Measurements from ENCODE around the gene CT45A5. TPM values are rescaled to one million over a fixed set of nuclear protein-coding genes. Genes with fewer than 3 reads are reported as not detected.
"Not testable (repeated sequence)": the region's sequence is repeated elsewhere in the genome, so short reads cannot be mapped to it uniquely, and the experiment has no call there.

CT45A5 gene, protein sequence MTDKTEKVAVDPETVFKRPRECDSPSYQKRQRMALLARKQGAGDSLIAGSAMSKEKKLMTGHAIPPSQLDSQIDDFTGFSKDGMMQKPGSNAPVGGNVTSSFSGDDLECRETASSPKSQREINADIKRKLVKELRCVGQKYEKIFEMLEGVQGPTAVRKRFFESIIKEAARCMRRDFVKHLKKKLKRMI
- total RNA-seq, result not detected

- ATAC-seq; H3K27me3 Mint-ChIP-seq; H3K27ac Mint-ChIP-seq; H3K9me3 Mint-ChIP-seq (ENCODE audit: low read depth); DNase-seq; H3K4me3 Mint-ChIP-seq; POLR2A ChIA-PET; H3K4me1 Mint-ChIP-seq; H3K36me3 Mint-ChIP-seq (ENCODE audit: low read depth); CTCF ChIA-PET; intact Hi-C loops (cut with DNase I, micrococcal nuclease): not testable (repeated sequence)
Observed at GRCh38 chrX:135785403-135785802, at the start of gene CT45A5. Gene CT45A5 (minus strand): TSS chrX:135785503. CDS start chrX:135781729, 3,774 bp downstream.

- POLR2A ChIA-PET; H3K36me3 Mint-ChIP-seq (ENCODE audit: low read depth); CTCF ChIA-PET; DNase-seq; H3K27ac Mint-ChIP-seq; intact Hi-C loops (cut with DNase I, micrococcal nuclease); H3K9me3 Mint-ChIP-seq (ENCODE audit: low read depth); ATAC-seq; H3K4me1 Mint-ChIP-seq; H3K27me3 Mint-ChIP-seq; H3K4me3 Mint-ChIP-seq: not testable (repeated sequence)
Observed at GRCh38 chrX:135819912-135820311, 34.6 kb upstream of the CT45A5 start, which contains the start of gene CT45A2. Gene CT45A2 (minus strand): TSS chrX:135820012. CDS start chrX:135816265, 3,747 bp downstream.

DNA sequence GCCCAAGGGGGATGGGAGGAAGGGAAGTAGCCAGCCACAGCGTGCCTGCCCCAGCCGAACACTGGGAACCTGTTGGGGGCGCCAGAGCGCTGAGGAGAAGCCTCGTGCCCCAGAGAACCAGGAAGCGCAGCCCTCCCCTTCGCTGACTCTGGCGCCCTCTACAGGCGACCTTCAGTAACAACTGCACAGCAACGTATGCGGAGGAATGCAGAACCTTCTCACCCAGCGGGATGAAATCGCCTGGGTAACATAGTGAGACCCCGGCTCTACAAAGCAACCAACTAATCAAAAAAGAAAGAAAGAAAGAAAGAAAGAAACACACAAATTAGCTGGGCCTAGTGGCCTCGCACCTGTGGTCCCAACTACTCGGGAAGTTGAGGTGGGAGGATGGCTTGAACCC, 17.4 kb upstream of the CT45A5 start, which contains the start of gene CT45A6:
Gene CT45A6, minus strand, starts transcription at position 101 of the 400 bp plus-strand sequence. CDS start 3,794 bp downstream, outside the sequence.
- H3K9me3 Mint-ChIP-seq (ENCODE audit: low read depth); H3K4me1 Mint-ChIP-seq; ATAC-seq; H3K4me3 Mint-ChIP-seq; DNase-seq; H3K27me3 Mint-ChIP-seq; intact Hi-C loops (cut with DNase I, micrococcal nuclease); H3K36me3 Mint-ChIP-seq (ENCODE audit: low read depth); H3K27ac Mint-ChIP-seq; CTCF ChIA-PET; POLR2A ChIA-PET: not testable (repeated sequence)

GRCh38 chrX:135768091-135768490, 17.2 kb downstream of the CT45A5 start, which contains the start of gene CT45A3:
Gene CT45A3 (minus strand): TSS chrX:135768191. CDS start chrX:135764444, 3,747 bp downstream.
- H3K27me3 Mint-ChIP-seq; ATAC-seq; H3K9me3 Mint-ChIP-seq (ENCODE audit: low read depth); POLR2A ChIA-PET; H3K36me3 Mint-ChIP-seq (ENCODE audit: low read depth); DNase-seq; CTCF ChIA-PET; H3K4me1 Mint-ChIP-seq; intact Hi-C loops (cut with DNase I, micrococcal nuclease); H3K27ac Mint-ChIP-seq; H3K4me3 Mint-ChIP-seq: not testable (repeated sequence)

- H3K27ac Mint-ChIP-seq; H3K4me3 Mint-ChIP-seq; H3K9me3 Mint-ChIP-seq (ENCODE audit: low read depth); ATAC-seq; DNase-seq; intact Hi-C loops (cut with DNase I, micrococcal nuclease); CTCF ChIA-PET; H3K36me3 Mint-ChIP-seq (ENCODE audit: low read depth); H3K4me1 Mint-ChIP-seq; H3K27me3 Mint-ChIP-seq; POLR2A ChIA-PET: not testable (repeated sequence)
Observed at GRCh38 chrX:135744739-135745138, 40.6 kb downstream of the CT45A5 start.

DNA sequence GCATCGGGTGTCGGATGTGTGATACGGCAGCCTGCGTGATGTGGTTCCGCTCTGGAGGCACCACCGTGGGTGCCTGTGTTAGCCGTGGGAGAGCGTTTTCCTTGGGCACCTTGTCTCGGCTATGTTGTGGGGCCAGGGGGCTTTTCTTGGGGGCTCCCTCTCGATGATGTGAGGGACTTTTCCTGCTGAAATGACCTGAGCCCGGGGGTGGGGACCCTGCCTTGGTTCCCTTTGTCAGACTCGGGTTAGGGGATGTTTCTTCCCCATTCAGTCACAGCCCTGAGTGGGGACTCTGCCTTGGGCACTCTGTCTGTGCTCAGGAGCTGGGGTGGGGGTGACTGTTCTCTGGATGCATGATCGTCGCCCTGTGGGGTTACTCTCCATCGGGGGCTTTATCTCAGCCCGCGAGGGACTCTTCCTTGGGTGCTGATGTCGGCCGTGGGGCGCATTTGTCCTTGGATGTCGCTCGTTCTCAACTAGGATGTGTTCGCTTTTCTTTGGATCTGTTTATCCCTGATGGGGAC, 44.0 kb downstream of the CT45A5 start:
- CTCF ChIA-PET, result interaction anchor here (0.9 kb wide), 1 partner anchor 280 kb away, joined by 3 read pairs; no protein-coding TSS in a partner anchor

GRCh38 chrX:135740681-135741149, 44.6 kb downstream of the CT45A5 start:
- Mint-ChIP-seq H3K27ac (no peak overlapping the region), H3K36me3 (ENCODE audit: low read depth) (no peaks in the 10 kb centered on the region), H3K9me3 (ENCODE audit: low read depth) (no peaks in the 10 kb centered on the region), H3K4me1 (no peaks in the 10 kb centered on the region), H3K4me3 (no peak overlapping the region), H3K27me3 (peaks cover 2% of the 10 kb centered on the region)
- ATAC-seq (peak; percentile 71), DNase-seq (peak; percentile 77)
- CTCF ChIA-PET, result interaction anchor here (0.9 kb wide), 1 partner anchor 281 kb away, joined by 3 read pairs; no protein-coding TSS in a partner anchor
- intact Hi-C loops (cut with DNase I, micrococcal nuclease), result no loop called here
- POLR2A ChIA-PET, result no interaction called here

More for the DNA sequence above, 44.0 kb downstream of the CT45A5 start:
- H3K36me3 Mint-ChIP-seq (ENCODE audit: low read depth), result no peaks in the 10 kb centered on the region
- no peak overlapping the region for H3K27ac Mint-ChIP-seq
- no peak overlapping the region for H3K4me3 Mint-ChIP-seq
- POLR2A ChIA-PET, result no interaction called here
- intact Hi-C loops (cut with DNase I, micrococcal nuclease), result no loop called here
- DNase-seq, result no peak
- H3K9me3 Mint-ChIP-seq (ENCODE audit: low read depth), result no peaks in the 10 kb centered on the region
- no peak for ATAC-seq
- H3K4me1 Mint-ChIP-seq, result no peaks in the 10 kb centered on the region
- H3K27me3 Mint-ChIP-seq, result peaks cover 2% of the 10 kb centered on the region

GRCh38 chrX:135737366-135738071, 47.8 kb downstream of the CT45A5 start:
- ChIA-PET CTCF (no interaction called here), POLR2A (no interaction called here)
- peaks cover 2% of the 10 kb centered on the region for H3K27me3 Mint-ChIP-seq
- intact Hi-C loops (cut with DNase I, micrococcal nuclease), result no loop called here
- no peaks in the 10 kb centered on the region for H3K9me3 Mint-ChIP-seq (ENCODE audit: low read depth)
- no peak for DNase-seq
- ATAC-seq, result no peak
- no peak overlapping the region for H3K4me3 Mint-ChIP-seq
- H3K36me3 Mint-ChIP-seq (ENCODE audit: low read depth), result no peaks in the 10 kb centered on the region
- no peak overlapping the region for H3K27ac Mint-ChIP-seq
- H3K4me1 Mint-ChIP-seq, result no peaks in the 10 kb centered on the region

DNA sequence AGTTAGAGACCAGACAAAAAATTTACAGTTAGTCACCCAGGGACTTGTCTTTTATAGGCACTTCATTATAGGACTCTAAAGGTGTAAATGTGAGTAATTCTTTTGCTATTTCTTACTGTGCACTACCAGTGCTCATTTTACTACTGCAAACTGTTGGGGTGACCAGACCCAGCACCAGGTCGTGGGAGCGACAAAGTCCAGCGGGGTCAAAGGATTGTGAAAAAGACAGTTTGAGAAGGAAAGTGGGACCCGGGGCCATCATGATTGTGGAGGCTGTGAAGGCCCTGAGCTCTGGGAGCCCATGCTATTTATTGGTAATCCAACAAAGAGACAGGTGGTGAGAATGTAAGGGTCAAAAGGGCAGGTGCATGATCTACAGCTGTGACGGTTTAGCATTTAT, 50.6 kb downstream of the CT45A5 start:
- H3K4me3 Mint-ChIP-seq; H3K27ac Mint-ChIP-seq; ATAC-seq; CTCF ChIA-PET; intact Hi-C loops (cut with DNase I, micrococcal nuclease); H3K27me3 Mint-ChIP-seq; H3K4me1 Mint-ChIP-seq; POLR2A ChIA-PET; DNase-seq; H3K9me3 Mint-ChIP-seq (ENCODE audit: low read depth); H3K36me3 Mint-ChIP-seq (ENCODE audit: low read depth): not testable (repeated sequence)

Other genes with a start within 250 kb of the CT45A5 start
- gene CT45A1, start 71.9 kb downstream of the CT45A5 start, total RNA-seq, result not detected
- not detected for gene CT45A3, start 17.3 kb downstream of the CT45A5 start, total RNA-seq
- not detected for gene CT45A6, start 17.3 kb upstream of the CT45A5 start, total RNA-seq
- gene CT45A2, start 34.5 kb upstream of the CT45A5 start, total RNA-seq, result not detected
- gene CT45A7, start 51.8 kb upstream of the CT45A5 start, total RNA-seq, result not detected
- gene CT45A8, start 69.0 kb upstream of the CT45A5 start, total RNA-seq, result not detected
- gene CT45A9, start 86.3 kb upstream of the CT45A5 start, total RNA-seq, result not detected
- not detected for gene CT45A10, start 107.9 kb upstream of the CT45A5 start, total RNA-seq
- not detected for gene SAGE1, start 108.2 kb upstream of the CT45A5 start, total RNA-seq
- 10 to 100 TPM; 16.1 to 18.1 TPM for gene MMGT1, start 188.5 kb upstream of the CT45A5 start, total RNA-seq
- gene SLC9A6, start 199.9 kb upstream of the CT45A5 start, total RNA-seq, result 10 to 100 TPM; 11.8 to 12.6 TPM